SK-N-SH (cell line): Measurements from ENCODE around the gene ELMO3. TPM values are rescaled to one million over a fixed set of nuclear protein-coding genes. Genes with fewer than 3 reads are reported as not detected.

ENCODE experiments used
- CTCF ChIA-PET: fragments of 300-600, 350-600 bp; formaldehyde crosslinking; extraction: SDS; loops from one replicate; lab custom pipeline; 2021; lab: Yijun Ruan, JAX
- POLR2A ChIA-PET: fragments of 350-600 bp; sonication (Branson Sonifier 250); formaldehyde crosslinking; extraction: SDS; loops from one replicate; lab custom pipeline; 2020; ENCODE audit warnings: antibody characterized with exemption, inconsistent platforms; lab: Yijun Ruan, JAX
- DNase-seq: peaks from one replicate; pipeline ENCODE4 v3.0.0; 2012
- H2AFZ ChIP-seq: fragments of 200-600 bp; sonication (generic); 2 replicates; pipeline ENCODE4 v1.8.1; 2016; ENCODE audit warnings: antibody characterized with exemption, mild to moderate bottlenecking, low read depth
- H3F3A ChIP-seq: fragments of 200-600 bp; sonication (generic); replicated peaks from 2 replicates; pipeline ENCODE3; 2016; ENCODE audit warnings: antibody characterized with exemption, mild to moderate bottlenecking; ENCODE audit not compliant: insufficient read depth
- H3K27ac ChIP-seq, 2 experiments: fragments of 200-500 bp in 1 of 2; fragments of 200-600 bp in 1 of 2; sonication (Bioruptor generic) in 1 of 2; sonication (generic), shearing (Covaris generic) in 1 of 2; 2 replicates each; pipeline versions ENCODE4 v1.5.1 to v1.6.1; 2014 to 2016; ENCODE audit warnings: low read depth in 2 of 2, inconsistent platforms in 1 of 2, low read length in 1 of 2, mild to moderate bottlenecking in 1 of 2, mixed read lengths in 1 of 2
- H3K27me3 ChIP-seq: fragments of 200-600 bp; sonication (generic), shearing (Covaris generic); 2 replicates; pipeline ENCODE4 v1.6.1; 2016; ENCODE audit warnings: mixed run types; ENCODE audit not compliant: insufficient read depth
- H3K36me3 ChIP-seq, 2 experiments: fragments of 200-500 bp in 1 of 2; fragments of 200-600 bp in 1 of 2; sonication (Bioruptor generic) in 1 of 2; sonication (generic) in 1 of 2; replicated peaks in 1 of 2; 2 replicates each; pipeline versions ENCODE3 to v1.5.1; 2014 to 2016; ENCODE audit warnings: low read length in 1 of 2, mild to moderate bottlenecking in 1 of 2; ENCODE audit not compliant: insufficient read depth in 2 of 2, control insufficient read depth in 1 of 2
- H3K4me1 ChIP-seq, 2 experiments: fragments of 200-500 bp in 1 of 2; fragments of 200-600 bp in 1 of 2; sonication (Bioruptor generic) in 1 of 2; sonication (generic), shearing (Covaris generic) in 1 of 2; 2 replicates each; pipeline versions ENCODE4 v1.5.1 to v1.6.1; 2014 to 2016; ENCODE audit warnings: low read depth in 1 of 2, low read length in 1 of 2, mixed run types in 1 of 2; ENCODE audit not compliant: insufficient read depth in 2 of 2, control insufficient read depth in 1 of 2
- H3K4me2 ChIP-seq: fragments of 200-600 bp; sonication (generic), shearing (Covaris generic); 2 replicates; pipeline ENCODE4 v1.6.1; 2017; ENCODE audit warnings: mixed run types
- H3K4me3 ChIP-seq, 2 experiments: fragments of 200-500 bp in 1 of 2; fragments of 200-600 bp in 1 of 2; sonication (Bioruptor generic) in 1 of 2; sonication (generic), shearing (Covaris generic) in 1 of 2; 2 replicates each; pipeline versions ENCODE4 v1.5.1 to v1.8.1; 2014 to 2016; ENCODE audit warnings: low read depth in 2 of 2, inconsistent platforms in 1 of 2, low read length in 1 of 2, mild to moderate bottlenecking in 1 of 2, mixed read lengths in 1 of 2, moderate library complexity in 1 of 2
- H3K79me2 ChIP-seq: fragments of 200-600 bp; sonication (generic); 2 replicates; pipeline ENCODE4 v1.8.1; 2017; ENCODE audit warnings: mild to moderate bottlenecking; ENCODE audit not compliant: insufficient read depth
- H3K9ac ChIP-seq: fragments of 200-600 bp; sonication (generic); 2 replicates; pipeline ENCODE4 v1.6.1; 2017; ENCODE audit warnings: mixed run types
- H3K9me2 ChIP-seq: fragments of 200-600 bp; sonication (generic); 2 replicates; pipeline ENCODE4 v1.6.1; 2017; ENCODE audit warnings: mixed run types
- H3K9me3 ChIP-seq: fragments of 200-600 bp; sonication (generic); 2 replicates; pipeline ENCODE4 v1.6.1; 2017; ENCODE audit warnings: mixed run types, mild to moderate bottlenecking, moderate library complexity
- H4K20me1 ChIP-seq: fragments of 200-600 bp; sonication (generic); 2 replicates; pipeline ENCODE4 v1.6.1; 2017; ENCODE audit warnings: mild to moderate bottlenecking, mixed run types; ENCODE audit not compliant: insufficient read depth
- ELF1 ChIP-seq: IDR thresholded peaks from 2 replicates; pipeline ENCODE4 v1.4.0; 2012
- EP300 ChIP-seq, 2 experiments: IDR thresholded peaks; 2 replicates each; pipeline versions ENCODE4 v1.4.0 to v1.6.1; 2012; ENCODE audit warnings: borderline replicate concordance in 1 of 2, low read depth in 1 of 2, low read length in 1 of 2
- EZH2phosphoT487 ChIP-seq: fragments of 200-600 bp; sonication (generic); IDR thresholded peaks from 2 replicates; pipeline ENCODE4 v1.6.1; 2017; ENCODE audit warnings: low read depth, mixed run types, mild to moderate bottlenecking, antibody characterized with exemption, moderate library complexity, borderline replicate concordance
- FOSL2 ChIP-seq: IDR thresholded peaks from 2 replicates; pipeline ENCODE4 v1.4.0; 2012; ENCODE audit warnings: low read depth, mild to moderate bottlenecking, moderate library complexity, borderline replicate concordance
- MEF2A ChIP-seq: IDR thresholded peaks from 2 replicates; pipeline ENCODE4 v1.4.0; 2012; ENCODE audit warnings: low read depth, borderline replicate concordance
- NFIC ChIP-seq: IDR thresholded peaks from 2 replicates; pipeline ENCODE4 v1.4.0; 2012; ENCODE audit warnings: borderline replicate concordance
- PBX3 ChIP-seq: IDR thresholded peaks from 2 replicates; pipeline ENCODE4; 2012
- RXRA ChIP-seq: IDR thresholded peaks from 2 replicates; pipeline ENCODE4 v1.4.0; 2012; ENCODE audit warnings: low read depth, mild to moderate bottlenecking, borderline replicate concordance
- SIN3A ChIP-seq: IDR thresholded peaks from 2 replicates; pipeline ENCODE4 v1.6.1; 2012; ENCODE audit warnings: low read depth, mild to moderate bottlenecking, low read length, moderate library complexity, borderline replicate concordance
- SMC3 ChIP-seq: IDR thresholded peaks from 2 replicates; pipeline ENCODE4 v1.6.1; 2012; ENCODE audit warnings: low read depth, low read length, improper control_type of control experiment
- TEAD4 ChIP-seq: IDR thresholded peaks from 2 replicates; pipeline ENCODE4 v1.4.0; 2012; ENCODE audit warnings: mild to moderate bottlenecking, borderline replicate concordance; ENCODE audit not compliant: insufficient read depth
- ZBTB33 ChIP-seq: IDR thresholded peaks from 2 replicates; pipeline ENCODE4 v1.4.0; 2012; ENCODE audit warnings: low read depth, borderline replicate concordance
- WGBS: methylation state at CpG from one replicate; pipeline ENCODE4 v1.1.6; 2017; ENCODE audit warnings: low lambda C conversion rate; 5-methylcytosine and 5-hydroxymethylcytosine counted together
- polyA plus RNA-seq, 3 experiments: library from polyadenylated mRNA; depleted of rRNA; stranded (reverse); fragments of >200 nt; gene quantifications; 2 replicates each; pipeline ENCODE4 v1.2.3, GENCODE V29; 2012
- TF ChIP-seq, protein P1 (sequence below): fragments of 150-350 bp; IDR thresholded peaks from 2 replicates; pipeline ENCODE4 v1.6.1; 2017; ENCODE audit warnings: antibody characterized with exemption, low read length, low read depth, borderline replicate concordance
- TF ChIP-seq, protein P2 (sequence below): IDR thresholded peaks from 2 replicates; pipeline ENCODE4 v1.4.0; 2012; ENCODE audit warnings: low read depth, borderline replicate concordance
- TF ChIP-seq, protein P3 (sequence below): IDR thresholded peaks from 2 replicates; pipeline ENCODE4 v1.4.0; 2012; ENCODE audit warnings: low read depth
- TF ChIP-seq, protein P4 (sequence below): IDR thresholded peaks from 2 replicates; pipeline ENCODE4 v1.6.1; 2012; ENCODE audit warnings: mild to moderate bottlenecking, low read depth, low read length, moderate library complexity

Gene ELMO3
- polyA plus RNA-seq, 1 of the 3 experiments (the other 2 are of a cell fraction) = 2.3 TPM

DNA sequence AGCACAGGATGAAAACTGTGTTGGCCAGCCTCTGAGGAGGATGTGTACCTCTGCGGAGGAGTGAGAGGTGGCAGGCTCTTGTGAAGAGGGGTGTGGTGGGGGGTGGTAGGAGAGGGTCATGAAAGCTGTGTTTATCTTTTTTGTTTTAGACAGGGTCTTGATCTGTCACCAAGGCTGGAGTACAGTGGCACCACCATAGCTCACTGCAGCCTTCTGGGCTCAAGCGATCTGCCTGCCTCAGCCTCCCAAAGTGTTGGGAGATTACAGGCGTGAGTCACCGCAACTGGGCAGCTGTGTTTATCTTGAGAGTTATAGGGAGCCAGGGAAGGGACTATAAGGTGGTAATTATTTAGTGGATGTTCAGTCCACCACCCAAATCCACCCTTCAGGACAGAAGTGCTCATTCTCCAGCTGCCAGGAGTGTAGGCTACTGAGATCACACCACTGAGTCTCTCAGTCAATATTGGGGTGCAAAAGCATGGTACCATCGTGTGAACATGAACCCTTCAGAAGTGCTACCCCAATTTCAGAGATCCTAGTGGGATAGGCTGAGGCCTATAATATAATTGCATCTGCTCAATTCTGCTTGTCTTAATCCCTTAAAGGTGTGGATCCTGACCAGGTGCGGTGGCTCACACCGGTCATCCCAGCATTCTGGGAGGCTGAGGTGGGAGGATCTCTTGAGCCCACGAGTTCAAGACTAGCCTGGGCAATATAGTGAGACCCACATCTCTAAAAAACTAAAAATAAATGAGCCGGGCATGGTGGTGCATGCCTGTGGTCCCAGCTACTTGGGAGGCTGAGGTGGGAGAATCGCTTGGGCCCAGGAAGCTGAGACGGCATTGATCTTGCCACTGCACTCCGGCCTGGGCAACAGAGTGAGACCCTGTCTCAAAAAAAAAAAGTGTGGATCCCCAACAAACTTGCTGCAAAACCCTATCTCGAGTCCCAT lies 8.2 kb upstream of the ELMO3 start:
- Histone ChIP-seq H4K20me1 (peaks cover 21% of the 10 kb centered on the region), H3K9me2 (no peaks in the 10 kb centered on the region), H3K4me1 (peaks cover 22 to 27% of the 10 kb centered on the region in 2 experiments), H3K9me3 (no peaks in the 10 kb centered on the region), H3K79me2 (peaks cover 41% of the 10 kb centered on the region), H3K4me2 (no peak overlapping the region; the same call in 1 of the 2 replicates), H3K27ac (no peak overlapping the region), H3K27me3 (no peaks in the 10 kb centered on the region), H3K4me3 (no peak overlapping the region), H2AFZ (no peak overlapping the region), H3K9ac (no peak overlapping the region), H3K36me3 (peaks cover 12 to 27% of the 10 kb centered on the region in 2 experiments), H3F3A (peaks cover 24% of the 10 kb centered on the region)
- POLR2A ChIA-PET = interaction anchor here (1.2 kb wide), 1 partner anchor 30 kb away, joined by 3 read pairs; no protein-coding TSS in a partner anchor
- TF ChIP-seq EZH2phosphoT487 (no peak), SMC3 (no peak), ELF1 (no peak), NFIC (no peak), RXRA (no peak), FOSL2 (no peak), SIN3A (no peak), TEAD4 (no peak), MEF2A (no peak), ZBTB33 (no peak), EP300 (IDR thresholded peaks at IDR 0.05; ENCODE audit: borderline replicate concordance in 1 of 2, low read depth in 1 of 2, low read length in 1 of 2) (no peak), PBX3 (no peak)
- TF ChIP-seq, protein P1, sequence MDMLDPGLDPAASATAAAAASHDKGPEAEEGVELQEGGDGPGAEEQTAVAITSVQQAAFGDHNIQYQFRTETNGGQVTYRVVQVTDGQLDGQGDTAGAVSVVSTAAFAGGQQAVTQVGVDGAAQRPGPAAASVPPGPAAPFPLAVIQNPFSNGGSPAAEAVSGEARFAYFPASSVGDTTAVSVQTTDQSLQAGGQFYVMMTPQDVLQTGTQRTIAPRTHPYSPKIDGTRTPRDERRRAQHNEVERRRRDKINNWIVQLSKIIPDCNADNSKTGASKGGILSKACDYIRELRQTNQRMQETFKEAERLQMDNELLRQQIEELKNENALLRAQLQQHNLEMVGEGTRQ = no peak
- TF ChIP-seq, protein P2, sequence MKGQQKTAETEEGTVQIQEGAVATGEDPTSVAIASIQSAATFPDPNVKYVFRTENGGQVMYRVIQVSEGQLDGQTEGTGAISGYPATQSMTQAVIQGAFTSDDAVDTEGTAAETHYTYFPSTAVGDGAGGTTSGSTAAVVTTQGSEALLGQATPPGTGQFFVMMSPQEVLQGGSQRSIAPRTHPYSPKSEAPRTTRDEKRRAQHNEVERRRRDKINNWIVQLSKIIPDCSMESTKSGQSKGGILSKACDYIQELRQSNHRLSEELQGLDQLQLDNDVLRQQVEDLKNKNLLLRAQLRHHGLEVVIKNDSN = no peak
- TF ChIP-seq, protein P3, sequence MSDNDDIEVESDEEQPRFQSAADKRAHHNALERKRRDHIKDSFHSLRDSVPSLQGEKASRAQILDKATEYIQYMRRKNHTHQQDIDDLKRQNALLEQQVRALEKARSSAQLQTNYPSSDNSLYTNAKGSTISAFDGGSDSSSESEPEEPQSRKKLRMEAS = no peak
- TF ChIP-seq, protein P4, sequence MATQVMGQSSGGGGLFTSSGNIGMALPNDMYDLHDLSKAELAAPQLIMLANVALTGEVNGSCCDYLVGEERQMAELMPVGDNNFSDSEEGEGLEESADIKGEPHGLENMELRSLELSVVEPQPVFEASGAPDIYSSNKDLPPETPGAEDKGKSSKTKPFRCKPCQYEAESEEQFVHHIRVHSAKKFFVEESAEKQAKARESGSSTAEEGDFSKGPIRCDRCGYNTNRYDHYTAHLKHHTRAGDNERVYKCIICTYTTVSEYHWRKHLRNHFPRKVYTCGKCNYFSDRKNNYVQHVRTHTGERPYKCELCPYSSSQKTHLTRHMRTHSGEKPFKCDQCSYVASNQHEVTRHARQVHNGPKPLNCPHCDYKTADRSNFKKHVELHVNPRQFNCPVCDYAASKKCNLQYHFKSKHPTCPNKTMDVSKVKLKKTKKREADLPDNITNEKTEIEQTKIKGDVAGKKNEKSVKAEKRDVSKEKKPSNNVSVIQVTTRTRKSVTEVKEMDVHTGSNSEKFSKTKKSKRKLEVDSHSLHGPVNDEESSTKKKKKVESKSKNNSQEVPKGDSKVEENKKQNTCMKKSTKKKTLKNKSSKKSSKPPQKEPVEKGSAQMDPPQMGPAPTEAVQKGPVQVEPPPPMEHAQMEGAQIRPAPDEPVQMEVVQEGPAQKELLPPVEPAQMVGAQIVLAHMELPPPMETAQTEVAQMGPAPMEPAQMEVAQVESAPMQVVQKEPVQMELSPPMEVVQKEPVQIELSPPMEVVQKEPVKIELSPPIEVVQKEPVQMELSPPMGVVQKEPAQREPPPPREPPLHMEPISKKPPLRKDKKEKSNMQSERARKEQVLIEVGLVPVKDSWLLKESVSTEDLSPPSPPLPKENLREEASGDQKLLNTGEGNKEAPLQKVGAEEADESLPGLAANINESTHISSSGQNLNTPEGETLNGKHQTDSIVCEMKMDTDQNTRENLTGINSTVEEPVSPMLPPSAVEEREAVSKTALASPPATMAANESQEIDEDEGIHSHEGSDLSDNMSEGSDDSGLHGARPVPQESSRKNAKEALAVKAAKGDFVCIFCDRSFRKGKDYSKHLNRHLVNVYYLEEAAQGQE = no peak
- CTCF ChIA-PET = interaction anchor here (1.4 to 3.5 kb wide), 3 partner anchors 35 to 213 kb away, joined by 3 to 11 read pairs (median 9); no protein-coding TSS in a partner anchor
- DNase-seq = no peak
- 80% methylated on average over 13 of the region's 13 CpGs for WGBS
